PC-3 (cell line): ENCODE data around the gene CCDC30. TPM values are rescaled to one million over a fixed set of nuclear protein-coding genes. Genes with fewer than 3 reads are reported as not detected.

Source experiments
- ATAC-seq: fragments of 200-7000 bp; cut with Tn5 transposase; 2 replicates; pipeline ENCODE4 v1.9.1; 2020; ENCODE audit warnings: mild to moderate bottlenecking, moderate library complexity
- Bru-seq: library from RNA; stranded (reverse); fragments of 400-500 nt; gene quantifications from one replicate; lab custom pipeline; 2021; lab: Mats Ljungman, UMichigan
- BruChase-seq, 2 experiments: library from RNA; stranded (reverse); fragments of 400-500 nt; gene quantifications; one replicate each; lab custom pipeline; 2021; lab: Mats Ljungman, UMichigan
- BruUV-seq: library from RNA; stranded (reverse); fragments of 400-500 nt; replicated peaks from 2 replicates; lab custom pipeline; 2021; lab: Mats Ljungman, UMichigan
- CTCF ChIA-PET: fragments of 300-600 bp; sonication (Branson Sonifier 250); formaldehyde crosslinking; loops from one replicate; lab custom pipeline; 2022; ENCODE audit warnings: antibody characterized with exemption; lab: Charles Lee
- POLR2A ChIA-PET: fragments of 300-600 bp; sonication (Branson Sonifier 250); formaldehyde crosslinking; loops from one replicate; lab custom pipeline; 2022; ENCODE audit warnings: antibody characterized with exemption; ENCODE audit not compliant: unreplicated experiment; lab: Charles Lee
- DNase-seq: peaks from one replicate; pipeline ENCODE4 v3.0.0-alpha.2; 2015
- H2AFZ ChIP-seq: fragments of 300-600 bp; sonication (generic); 2 replicates; pipeline ENCODE4 v1.6.0; 2016; ENCODE audit warnings: antibody characterized with exemption, low read length
- H3F3A ChIP-seq: fragments of 300-600 bp; sonication (generic); one replicate; pipeline ENCODE4 v1.6.0; 2017; ENCODE audit warnings: antibody characterized with exemption, low read length, control low read depth, mild to moderate bottlenecking; ENCODE audit not compliant: unreplicated experiment
- H3K27ac ChIP-seq: fragments of 300-600 bp; sonication (generic); 2 replicates; pipeline ENCODE4 v1.5.1; 2016; ENCODE audit warnings: mild to moderate bottlenecking, low read length
- H3K27me3 ChIP-seq: fragments of 300-600 bp; sonication (generic); 2 replicates; pipeline ENCODE4 v1.6.1; 2016; ENCODE audit warnings: low read length, mixed read lengths
- H3K36me3 ChIP-seq: fragments of 300-600 bp; sonication (generic); 2 replicates; pipeline ENCODE4 v1.6.1; 2016; ENCODE audit warnings: low read depth, mixed run types, low read length, mixed read lengths
- H3K4me1 ChIP-seq: fragments of 300-600 bp; sonication (generic); 2 replicates; pipeline ENCODE4 v1.5.1; 2016; ENCODE audit warnings: low read length; ENCODE audit not compliant: insufficient read depth
- H3K4me2 ChIP-seq: fragments of 300-600 bp; sonication (generic); 2 replicates; pipeline ENCODE4 v1.6.0; 2016; ENCODE audit warnings: low read length
- H3K4me3 ChIP-seq: fragments of 300-600 bp; sonication (generic); 2 replicates; pipeline ENCODE4 v1.5.1; 2016; ENCODE audit warnings: mild to moderate bottlenecking, low read length, mixed read lengths
- H3K79me2 ChIP-seq: fragments of 300-600 bp; sonication (generic); 2 replicates; pipeline ENCODE4 v1.6.1; 2017; ENCODE audit warnings: low read length, mixed read lengths
- H3K9ac ChIP-seq: fragments of 300-600 bp; sonication (generic); 2 replicates; pipeline ENCODE4 v1.6.0; 2016; ENCODE audit warnings: mild to moderate bottlenecking, low read length
- H3K9me2 ChIP-seq: fragments of 300-600 bp; sonication (generic); replicated peaks from 2 replicates; pipeline ENCODE4 v1.6.1; 2016; ENCODE audit warnings: mixed run types, low read length, mixed read lengths
- H3K9me3 ChIP-seq: fragments of 300-600 bp; sonication (generic); 2 replicates; pipeline ENCODE4 v1.6.1; 2016; ENCODE audit warnings: low read length, mixed read lengths
- H4K20me1 ChIP-seq: fragments of 300-600 bp; sonication (generic); 2 replicates; pipeline ENCODE4 v1.6.1; 2016; ENCODE audit warnings: low read length, mixed read lengths
- EZH2 ChIP-seq: fragments of 300-600 bp; sonication (generic); IDR thresholded peaks from one replicate; pipeline ENCODE4 v1.6.1; 2017; ENCODE audit warnings: antibody characterized with exemption, mild to moderate bottlenecking, low read length; ENCODE audit not compliant: unreplicated experiment
- EZH2phosphoT487 ChIP-seq: fragments of 300-600 bp; sonication (generic); IDR thresholded peaks from 2 replicates; pipeline ENCODE4 v1.6.1; 2018; ENCODE audit warnings: mild to moderate bottlenecking, antibody characterized with exemption, low read length, borderline replicate concordance
- intact Hi-C: fragments of 100-400 bp; cut with micrococcal nuclease; formaldehyde crosslinking; loops from 2 replicates; pipeline ENCODE4 v1.9.0; 2023
- long read RNA-seq: library from polyadenylated mRNA; unstranded; transcript quantifications from one replicate; pipeline ENCODE4 v2.0.0, GENCODE V29; 2021; ENCODE audit not compliant: unreplicated experiment
- total RNA-seq: library from RNA; depleted of rRNA; stranded (reverse); fragments of >200 nt; gene quantifications from 2 replicates; pipeline ENCODE4 v1.2.3, GENCODE V29; 2014; rRNA removed
- TF ChIP-seq, protein P1 (sequence below): fragments of 300-600 bp; sonication (generic); conservative IDR thresholded peaks from 2 replicates; pipeline ENCODE4 v1.5.1; 2017; ENCODE audit warnings: antibody characterized with exemption, low read depth, mild to moderate bottlenecking, low read length

CCDC30 gene
- 0.46 and 0.58 TPM in 2 replicates for total RNA-seq
- percentile 47 among the genes with signal in this experiment for Bru-seq, nascent RNA
- BruChase-seq, experiment 1, labeled RNA remaining after a 6-hour chase, result percentile 46 among the genes with signal in this experiment
- BruChase-seq, experiment 2, labeled RNA remaining after a 2-hour chase, result percentile 53 among the genes with signal in this experiment
- long read RNA-seq, partial matches to known transcripts, result 1 of 7 reads
- long read RNA-seq, other reads (novel, unspliced or antisense), result 6 of 7 reads

DNA sequence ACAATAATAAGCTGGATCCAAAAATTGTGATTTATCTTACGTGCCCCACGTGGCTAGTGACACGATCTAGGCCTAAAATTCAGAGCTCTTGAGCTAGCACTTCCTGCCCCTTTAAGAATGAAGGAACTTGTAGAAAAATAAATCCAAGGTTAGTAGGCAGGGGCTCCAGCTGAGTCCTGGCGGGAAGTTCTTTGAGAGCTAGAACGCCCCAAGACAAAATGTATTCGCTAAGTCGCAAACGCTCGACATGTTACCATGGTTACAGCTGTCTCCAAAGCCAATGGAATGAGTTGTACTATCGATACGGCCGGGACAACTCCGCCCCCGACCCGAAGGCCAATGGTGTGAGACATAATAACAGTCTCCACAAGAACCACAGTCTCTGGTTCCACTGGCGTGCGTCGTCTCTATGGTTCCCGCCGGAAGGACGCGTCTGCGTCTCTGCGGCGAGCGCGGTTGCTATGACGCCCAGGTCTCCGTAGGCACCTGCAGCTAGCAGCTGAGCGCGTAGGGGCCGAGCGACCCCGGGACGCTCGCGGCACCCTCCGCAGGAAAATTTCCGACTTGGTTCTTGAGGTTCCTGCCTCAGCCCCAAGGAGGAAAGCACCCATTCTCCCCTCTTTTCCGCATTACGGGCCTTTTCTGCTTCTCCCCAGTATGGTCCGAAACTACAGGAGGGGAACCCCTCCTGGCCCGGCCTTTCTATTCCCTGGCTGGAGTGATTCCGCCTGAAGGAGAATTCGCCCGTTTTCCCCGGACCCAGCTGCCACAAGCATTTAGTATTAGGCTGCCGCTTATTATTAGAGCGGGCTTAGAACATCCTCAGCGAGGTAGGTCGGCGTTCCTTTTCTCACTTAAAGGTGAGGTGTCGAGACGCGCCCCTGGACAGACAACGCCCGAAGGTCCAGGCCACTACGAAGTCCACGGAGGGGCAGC lies at the start of gene CCDC30:
Gene CCDC30, plus strand, starts transcription at position 459 of the 936 bp plus-strand sequence. CDS start 17,266 bp downstream, outside the sequence.
- Histone ChIP-seq H3K9me2 (no peaks in the 10 kb centered on the region), H3K27ac (peak within 1 kb of the TSS; percentile 29)
- POLR2A ChIA-PET, result interaction anchor here (0.6 to 0.8 kb wide), 5 partner anchors 70 to 297 kb away, joined by 3 to 18 read pairs (median 5); partner anchors contain the start of gene YBX1

DNA sequence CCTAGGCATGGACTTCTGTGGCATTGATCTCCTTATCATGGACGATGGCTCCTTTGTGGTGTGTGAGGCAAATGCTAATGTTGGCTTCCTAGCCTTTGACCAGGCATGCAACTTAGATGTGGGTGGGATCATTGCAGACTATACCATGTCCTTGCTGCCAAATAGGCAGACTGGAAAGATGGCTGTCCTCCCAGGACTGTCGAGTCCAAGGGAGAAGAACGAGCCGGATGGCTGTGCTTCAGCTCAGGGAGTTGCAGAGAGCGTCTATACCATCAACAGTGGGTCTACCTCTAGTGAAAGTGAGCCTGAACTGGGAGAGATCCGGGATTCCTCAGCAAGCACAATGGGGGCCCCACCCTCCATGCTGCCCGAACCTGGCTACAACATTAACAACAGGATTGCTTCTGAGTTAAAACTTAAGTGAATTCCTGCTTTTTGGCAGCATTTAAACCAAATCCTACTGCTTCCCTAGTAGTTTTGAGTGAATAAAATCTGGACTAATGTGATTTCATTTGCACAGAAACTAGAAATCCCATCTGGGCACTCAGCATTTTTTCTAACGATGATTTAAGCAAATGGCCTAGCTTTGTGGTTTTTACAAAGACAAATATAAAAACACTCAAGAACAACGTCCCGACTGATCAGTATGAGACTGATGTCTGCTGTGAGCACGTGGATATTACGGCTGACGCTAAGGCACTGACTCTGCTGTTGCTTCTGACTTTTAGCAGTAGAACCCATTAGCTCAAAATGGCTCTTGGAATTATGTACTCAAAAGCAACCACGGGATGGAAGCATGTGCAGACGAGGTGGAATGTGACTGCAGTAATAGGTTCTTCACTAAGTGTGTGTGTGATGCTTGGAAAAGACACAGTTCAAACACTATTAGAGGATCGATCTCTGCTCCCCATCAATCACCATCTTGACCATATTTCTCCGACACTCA lies 48.3 kb upstream of the CCDC30 start:
- Histone ChIP-seq H3F3A (no peaks in the 10 kb centered on the region), H4K20me1 (no peaks in the 10 kb centered on the region), H3K27ac (no peak overlapping the region), H3K9me2 (no peaks in the 10 kb centered on the region), H3K4me3 (no peak overlapping the region), H3K79me2 (no peaks in the 10 kb centered on the region), H3K9me3 (no peaks in the 10 kb centered on the region), H2AFZ (no peak overlapping the region), H3K4me1 (no peaks in the 10 kb centered on the region), H3K9ac (no peak overlapping the region), H3K27me3 (no peaks in the 10 kb centered on the region), H3K4me2 (no peak overlapping the region), H3K36me3 (no peaks in the 10 kb centered on the region)
- TF ChIP-seq EZH2phosphoT487, result no peak
- TF ChIP-seq, protein P1, sequence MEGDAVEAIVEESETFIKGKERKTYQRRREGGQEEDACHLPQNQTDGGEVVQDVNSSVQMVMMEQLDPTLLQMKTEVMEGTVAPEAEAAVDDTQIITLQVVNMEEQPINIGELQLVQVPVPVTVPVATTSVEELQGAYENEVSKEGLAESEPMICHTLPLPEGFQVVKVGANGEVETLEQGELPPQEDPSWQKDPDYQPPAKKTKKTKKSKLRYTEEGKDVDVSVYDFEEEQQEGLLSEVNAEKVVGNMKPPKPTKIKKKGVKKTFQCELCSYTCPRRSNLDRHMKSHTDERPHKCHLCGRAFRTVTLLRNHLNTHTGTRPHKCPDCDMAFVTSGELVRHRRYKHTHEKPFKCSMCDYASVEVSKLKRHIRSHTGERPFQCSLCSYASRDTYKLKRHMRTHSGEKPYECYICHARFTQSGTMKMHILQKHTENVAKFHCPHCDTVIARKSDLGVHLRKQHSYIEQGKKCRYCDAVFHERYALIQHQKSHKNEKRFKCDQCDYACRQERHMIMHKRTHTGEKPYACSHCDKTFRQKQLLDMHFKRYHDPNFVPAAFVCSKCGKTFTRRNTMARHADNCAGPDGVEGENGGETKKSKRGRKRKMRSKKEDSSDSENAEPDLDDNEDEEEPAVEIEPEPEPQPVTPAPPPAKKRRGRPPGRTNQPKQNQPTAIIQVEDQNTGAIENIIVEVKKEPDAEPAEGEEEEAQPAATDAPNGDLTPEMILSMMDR, result no peak
- no peak for TF ChIP-seq EZH2
- intact Hi-C loops, result no loop called here
- BruUV-seq, result no TSS peak
- ATAC-seq (no peak), DNase-seq (no peak)
- POLR2A ChIA-PET, result no interaction called here
- CTCF ChIA-PET, result no interaction called here

More for the DNA sequence above, at the start of gene CCDC30:
- peaks cover 9% of the 10 kb centered on the region; the same call in 1 of the 2 replicates for H3K79me2 ChIP-seq
- peak within 1 kb of the TSS; percentile 39 for H3K9ac ChIP-seq
- peak within 1 kb of the TSS; percentile 85 for H3K4me3 ChIP-seq
- CTCF ChIA-PET, result no interaction called here
- ATAC-seq, result peak; percentile 98
- intact Hi-C loops, result loop anchor here (2.0 to 10.0 kb wide), 4 partner anchors 32 to 192 kb away; partner anchors contain the start of gene PPIH
- DNase-seq, result peak; percentile 99
- no peaks in the 10 kb centered on the region for H4K20me1 ChIP-seq
- H2AFZ ChIP-seq, result peak within 1 kb of the TSS; percentile 91
- TF ChIP-seq EZH2 (no peak), EZH2phosphoT487 (no peak)
- TF ChIP-seq, protein P1, result no peak
- H3F3A ChIP-seq, result no peaks in the 10 kb centered on the region
- no peaks in the 10 kb centered on the region for H3K9me3 ChIP-seq
- BruUV-seq, result no TSS peak
- H3K27me3 ChIP-seq, result no peaks in the 10 kb centered on the region
- H3K4me1 ChIP-seq, result peaks cover 18% of the 10 kb centered on the region
- no peaks in the 10 kb centered on the region; the same call in 1 of the 2 replicates for H3K36me3 ChIP-seq
- H3K4me2 ChIP-seq, result peak within 1 kb of the TSS; percentile 96
